Stimulated activated CD4-positive, alpha-beta T cell treated with anti-CD3 and anti-CD28 coated beads, Interleukin-1b, Interleukin-23, amount 100 ng/mL, for 4 hours (primary cell): ENCODE results near the gene SDR42E2.
"Not testable (repeated sequence)": the region's sequence is repeated elsewhere in the genome, so short reads cannot be mapped to it uniquely, and the experiment has no call there.

Experiments
- DNase-seq, 2 donors: peaks; one replicate each; pipeline ENCODE4 v3.0.0-alpha.2; 2020; ENCODE audit warnings: low read depth in 2 of 2

Gene SDR42E2

GRCh38 chr16:22191532-22192260 is 29.4 kb downstream of the SDR42E2 start:
- DNase-seq = no peak

- DNase-seq = peak; percentile 37 to 44
Observed at GRCh38 chr16:22192261-22193062, 30.2 kb downstream of the SDR42E2 start.

- no peak for DNase-seq
Observed at GRCh38 chr16:22193063-22193411, 30.7 kb downstream of the SDR42E2 start.

GRCh38 chr16:22194707-22195444 is 32.6 kb downstream of the SDR42E2 start:
- no peak for DNase-seq

GRCh38 chr16:22195445-22195694 is 33.1 kb downstream of the SDR42E2 start:
- no peak for DNase-seq

- peak; percentile 87 to 94 for DNase-seq
Observed at GRCh38 chr16:22195695-22196558, 33.6 kb downstream of the SDR42E2 start.

- DNase-seq = not testable (repeated sequence)
Observed at GRCh38 chr16:22196559-22197168, 34.4 kb downstream of the SDR42E2 start.

GRCh38 chr16:22198547-22199293 is 36.4 kb downstream of the SDR42E2 start:
- no peak for DNase-seq

GRCh38 chr16:22202261-22202637 is 39.9 kb downstream of the SDR42E2 start:
- no peak for DNase-seq

- no peak for DNase-seq
Observed at GRCh38 chr16:22203091-22203490, 40.8 kb downstream of the SDR42E2 start.

- DNase-seq = no peak
Observed at GRCh38 chr16:22204091-22204655, 41.9 kb downstream of the SDR42E2 start.

- no peak for DNase-seq
Observed at GRCh38 chr16:22205577-22206012, 43.3 kb downstream of the SDR42E2 start.

GRCh38 chr16:22206013-22206841 is 43.9 kb downstream of the SDR42E2 start, which contains the start of gene EEF2K:
TSS of gene EEF2K (plus strand) at chr16:22206278. CDS start at chr16:22225730, 19,452 bp downstream.
- peak; percentile 66 to 85 for DNase-seq

- peak; percentile 52 to 66 for DNase-seq
Observed at GRCh38 chr16:22206842-22207714, 44.8 kb downstream of the SDR42E2 start.

GRCh38 chr16:22207715-22208360 is 45.5 kb downstream of the SDR42E2 start:
- no peak for DNase-seq

GRCh38 chr16:22210285-22210684 is 48.0 kb downstream of the SDR42E2 start:
- no peak for DNase-seq

- DNase-seq = no peak
Observed at GRCh38 chr16:22210854-22211253, 48.5 kb downstream of the SDR42E2 start.

GRCh38 chr16:22213236-22213635 is 50.9 kb downstream of the SDR42E2 start:
- DNase-seq = no peak
